ENCODE data around the gene ZNF528. TPM values are rescaled to one million over a fixed set of nuclear protein-coding genes. Genes with fewer than 3 reads are reported as not detected.
A peak's percentile ranks its signal among the peaks of the same experiment; 100 is the strongest.

ZNF528 gene
- total RNA-seq: 10 to 100 TPM in 2 of 4 donors, 1 to 10 TPM in 1, under 1 TPM in 1; 1.00 to 15.8 (median 9.0) TPM

GRCh38 chr19:52397310-52398080, at the start of gene ZNF528:
TSS of gene ZNF528 (plus strand) at chr19:52397849. CDS start at chr19:52402014, 4,165 bp downstream.
- peaks cover 15 to 22% of the 10 kb centered on the region in 2 donors for H3K9me3 ChIP-seq
- TF ChIP-seq POLR2A (IDR thresholded peaks at IDR 0.05) (peak; percentile 70), POLR2AphosphoS5 (IDR thresholded peaks at IDR 0.05) (peak; percentile 38 to 82 (median 67)), CTCF (IDR thresholded peaks at IDR 0.05) (no peak)
- no peaks in the 10 kb centered on the region for H3K27me3 ChIP-seq
- peak within 1 kb of the TSS; percentile 50 to 93 (median 62) for H3K4me3 ChIP-seq
- DNase-seq: peak; percentile 96
- peak within 1 kb of the TSS; percentile 56 to 79 (median 76) for H3K27ac ChIP-seq
- 0 to 3% methylated on average over 1 to 36 of the region's 36 CpGs for WGBS, 2 donors (ENCODE audit: low coverage in 1 of 2)
- in situ Hi-C loops (cut with MboI; ENCODE audit: low pct_ligation_motif_present in 1 of 4, low pct_unique_long_range_greater_than_20kb in 1 of 4, low sequenced_read_pairs in 3 of 4) (no loop called here), intact Hi-C loops (cut with DNase I; ENCODE audit: low total_unique reads) (no loop called here)
- H3K4me1 ChIP-seq: peaks cover 0 to 19% (median 11%) of the 10 kb centered on the region in 4 donors
- peaks cover 0 to 21% (median 4%) of the 10 kb centered on the region in 4 donors for H3K36me3 ChIP-seq

- H3K4me1 ChIP-seq: no peaks in the 10 kb centered on the region
- no peak overlapping the region for H3K27ac ChIP-seq
- no peak for TF ChIP-seq CTCF (IDR thresholded peaks at IDR 0.05)
- TF ChIP-seq POLR2A (IDR thresholded peaks at IDR 0.05): no peak
- TF ChIP-seq EP300 (IDR thresholded peaks at IDR 0.05; ENCODE audit: low read depth): no peak
- TF ChIP-seq POLR2AphosphoS5 (IDR thresholded peaks at IDR 0.05): no peak
- H3K4me3 ChIP-seq: no peak overlapping the region
- H3K27me3 ChIP-seq: no peaks in the 10 kb centered on the region
- peaks cover 0 to 6% of the 10 kb centered on the region in 2 donors for H3K9me3 ChIP-seq
- peaks cover 0 to 22% (median 0%) of the 10 kb centered on the region in 4 donors for H3K36me3 ChIP-seq
- intact Hi-C loops (cut with DNase I; ENCODE audit: low total_unique reads): no loop called here
- DNase-seq: no peak
- 77% methylated on average over 9 of the region's 9 CpGs; no CpG with 5 or more reads in 1 of the 2 donors for WGBS, 2 donors (ENCODE audit: low coverage in 1 of 2)
- in situ Hi-C loops (cut with MboI; ENCODE audit: low pct_ligation_motif_present in 1 of 4, low pct_unique_long_range_greater_than_20kb in 1 of 4, low sequenced_read_pairs in 3 of 4): no loop called here
Measured at GRCh38 chr19:52351512-52351911, 46.1 kb upstream of the ZNF528 start.

- no peak overlapping the region for H3K4me3 ChIP-seq
- H3K4me1 ChIP-seq: peaks cover 0 to 7% (median 2%) of the 10 kb centered on the region in 4 donors
- 93 to 96% methylated on average over 8 of the region's 8 CpGs for WGBS, 2 donors (ENCODE audit: low coverage in 1 of 2)
- TF ChIP-seq POLR2AphosphoS5 (IDR thresholded peaks at IDR 0.05) (no peak), POLR2A (IDR thresholded peaks at IDR 0.05) (no peak), CTCF (IDR thresholded peaks at IDR 0.05) (no peak), EP300 (IDR thresholded peaks at IDR 0.05; ENCODE audit: low read depth) (no peak)
- no peak overlapping the region for H3K27ac ChIP-seq
- no peak for DNase-seq
- intact Hi-C loops (cut with DNase I; ENCODE audit: low total_unique reads): no loop called here
- in situ Hi-C loops (cut with MboI; ENCODE audit: low pct_ligation_motif_present in 1 of 4, low pct_unique_long_range_greater_than_20kb in 1 of 4, low sequenced_read_pairs in 3 of 4): no loop called here
- H3K36me3 ChIP-seq: peaks cover 0 to 36% (median 4%) of the 10 kb centered on the region in 4 donors
- H3K9me3 ChIP-seq: peaks cover 58% of the 10 kb centered on the region in 2 donors
- H3K27me3 ChIP-seq: no peaks in the 10 kb centered on the region
Measured at GRCh38 chr19:52366414-52366824, 31.2 kb upstream of the ZNF528 start.

- TF ChIP-seq POLR2AphosphoS5 (IDR thresholded peaks at IDR 0.05) (peak; percentile 33 to 64 (median 60)), POLR2A (IDR thresholded peaks at IDR 0.05) (peak; percentile 48), EP300 (IDR thresholded peaks at IDR 0.05; ENCODE audit: low read depth) (no peak), CTCF (IDR thresholded peaks at IDR 0.05) (no peak)
- in situ Hi-C loops (cut with MboI; ENCODE audit: low pct_ligation_motif_present in 1 of 4, low pct_unique_long_range_greater_than_20kb in 1 of 4, low sequenced_read_pairs in 3 of 4) (no loop called here), intact Hi-C loops (cut with DNase I; ENCODE audit: low total_unique reads) (no loop called here)
- Histone ChIP-seq H3K27ac (peak within 1 kb of the TSS; percentile 85 to 93 (median 90)), H3K4me3 (peak within 1 kb of the TSS; percentile 57 to 76 (median 70)), H3K9me3 (peaks cover 43 to 47% of the 10 kb centered on the region in 2 donors), H3K27me3 (no peaks in the 10 kb centered on the region), H3K36me3 (peaks cover 1 to 55% (median 14%) of the 10 kb centered on the region in 4 donors), H3K4me1 (peaks cover 0 to 7% (median 2%) of the 10 kb centered on the region in 4 donors)
- 6 to 14% methylated on average over 8 to 52 of the region's 52 CpGs for WGBS, 2 donors (ENCODE audit: low coverage in 1 of 2)
- DNase-seq: peak; percentile 90
Measured at GRCh38 chr19:52369559-52370340, 27.9 kb upstream of the ZNF528 start, which contains the start of gene ZNF880. TSS of gene ZNF880 (plus strand) at chr19:52369923. CDS start at chr19:52369966, 43 bp downstream.
